Suprapubic skin (tissue), 4 donors: ENCODE data around the gene FBLN1.

ENCODE experiments used
- EP300 ChIP-seq: sonication (generic); formaldehyde crosslinking; IDR thresholded peaks from one replicate; pipeline ENCODE4 v1.6.1; 2017; ENCODE audit warnings: antibody characterized with exemption
- POLR2AphosphoS5 ChIP-seq, 3 donors: sonication (generic); formaldehyde crosslinking; IDR thresholded peaks; one replicate each; pipeline ENCODE4 v1.6.1; 2017; ENCODE audit warnings: antibody characterized with exemption in 3 of 3
- TF ChIP-seq, protein P1 (sequence below), 2 donors: fragments of 200-600 bp in 1 of 2; fragments of 450-650 bp in 1 of 2; sonication (generic) in 1 of 2; IDR thresholded peaks; one replicate each; pipeline ENCODE4 v1.5.1; 2016 to 2019; ENCODE audit warnings: antibody characterized with exemption in 2 of 2, mild to moderate bottlenecking in 1 of 2, moderate library complexity in 1 of 2

DNA sequence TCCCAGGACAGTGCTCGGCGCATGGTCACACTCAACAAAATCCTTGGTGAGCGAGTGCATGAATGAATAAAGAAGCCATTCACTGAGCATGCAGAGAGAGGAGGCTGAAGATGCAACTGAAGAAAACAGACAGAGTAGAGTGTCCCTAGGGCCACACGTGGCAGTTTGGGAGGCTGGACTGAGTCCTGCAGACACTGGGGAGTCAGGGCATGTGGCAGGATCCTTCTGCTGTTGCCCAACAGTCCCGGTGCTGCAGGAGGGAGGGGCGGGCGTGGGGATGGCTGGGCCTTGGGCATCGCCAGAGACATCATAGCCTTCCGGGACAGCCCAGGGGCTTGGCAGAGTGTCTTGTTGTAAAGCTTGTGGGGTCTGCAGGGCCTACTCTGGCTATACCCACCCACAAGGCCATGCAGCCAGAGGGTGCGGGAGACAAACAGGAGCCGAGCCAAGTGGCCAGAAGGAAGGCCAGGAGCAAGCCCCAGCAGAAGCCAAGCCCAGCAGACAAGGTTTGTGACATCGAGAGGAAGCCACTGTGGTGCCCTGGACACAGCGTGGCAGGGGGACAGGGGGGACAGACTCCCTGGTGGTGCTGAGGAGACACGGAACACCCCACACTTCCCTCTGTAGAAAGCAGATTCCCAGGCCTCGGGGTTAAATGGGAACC is 26.7 kb upstream of the FBLN1 start:
- TF ChIP-seq EP300 (no peak), POLR2AphosphoS5 (IDR thresholded peaks at IDR 0.05) (no peak)
- TF ChIP-seq, protein P1, sequence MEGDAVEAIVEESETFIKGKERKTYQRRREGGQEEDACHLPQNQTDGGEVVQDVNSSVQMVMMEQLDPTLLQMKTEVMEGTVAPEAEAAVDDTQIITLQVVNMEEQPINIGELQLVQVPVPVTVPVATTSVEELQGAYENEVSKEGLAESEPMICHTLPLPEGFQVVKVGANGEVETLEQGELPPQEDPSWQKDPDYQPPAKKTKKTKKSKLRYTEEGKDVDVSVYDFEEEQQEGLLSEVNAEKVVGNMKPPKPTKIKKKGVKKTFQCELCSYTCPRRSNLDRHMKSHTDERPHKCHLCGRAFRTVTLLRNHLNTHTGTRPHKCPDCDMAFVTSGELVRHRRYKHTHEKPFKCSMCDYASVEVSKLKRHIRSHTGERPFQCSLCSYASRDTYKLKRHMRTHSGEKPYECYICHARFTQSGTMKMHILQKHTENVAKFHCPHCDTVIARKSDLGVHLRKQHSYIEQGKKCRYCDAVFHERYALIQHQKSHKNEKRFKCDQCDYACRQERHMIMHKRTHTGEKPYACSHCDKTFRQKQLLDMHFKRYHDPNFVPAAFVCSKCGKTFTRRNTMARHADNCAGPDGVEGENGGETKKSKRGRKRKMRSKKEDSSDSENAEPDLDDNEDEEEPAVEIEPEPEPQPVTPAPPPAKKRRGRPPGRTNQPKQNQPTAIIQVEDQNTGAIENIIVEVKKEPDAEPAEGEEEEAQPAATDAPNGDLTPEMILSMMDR (IDR thresholded peaks at IDR 0.05) = no peak
